Kidney (tissue), 14 donors: ENCODE measurements around the gene TMEM220. TPM values are rescaled to one million over a fixed set of nuclear protein-coding genes. Genes with fewer than 3 reads are reported as not detected.
"Not testable (repeated sequence)": the region's sequence is repeated elsewhere in the genome, so short reads cannot be mapped to it uniquely, and the experiment has no call there.

ENCODE experiments used
- DNase-seq, 5 donors: peaks; one replicate each; pipeline ENCODE4 v3.0.0-alpha.2; 2013 to 2020
- FAIRE-seq: peaks from 2 replicates; lab custom pipeline; 2012; peaks lifted over from hg19 to GRCh38; lab: Jason Lieb, UNC
- H3K27ac ChIP-seq, 2 donors: one replicate each; pipeline ENCODE4 v1.7.0; 2013; ENCODE audit warnings: low read depth in 2 of 2, low read length in 2 of 2, inconsistent platforms in 1 of 2
- H3K27me3 ChIP-seq: one replicate; pipeline ENCODE4 v1.7.1; 2013; ENCODE audit warnings: low read length, inconsistent platforms; ENCODE audit not compliant: control insufficient read depth, insufficient read depth
- H3K36me3 ChIP-seq, 3 donors: one replicate each; pipeline versions ENCODE4 v1.7.0 to v1.7.1; 2013; ENCODE audit warnings: low read length in 3 of 3, control low read depth in 1 of 3, inconsistent platforms in 1 of 3; ENCODE audit not compliant: insufficient read depth in 3 of 3, control insufficient read depth in 2 of 3
- H3K4me1 ChIP-seq, 3 donors: one replicate each; pipeline versions ENCODE4 v1.7.0 to v1.7.1; 2013; ENCODE audit warnings: low read length in 3 of 3, inconsistent platforms in 1 of 3, low read depth in 1 of 3; ENCODE audit not compliant: control insufficient read depth in 2 of 3, insufficient read depth in 2 of 3
- H3K4me3 ChIP-seq, 3 donors: one replicate each; pipeline versions ENCODE4 v1.7.0 to v1.8.1; 2013; ENCODE audit warnings: low read length in 3 of 3, control low read depth in 1 of 3, inconsistent platforms in 1 of 3
- H3K9ac ChIP-seq, 3 donors: one replicate each; pipeline versions ENCODE4 v1.7.0 to v1.7.1; 2013; ENCODE audit warnings: low read length in 3 of 3, control low read depth in 1 of 3, inconsistent platforms in 1 of 3
- H3K9me3 ChIP-seq, 3 donors: one replicate each; pipeline versions ENCODE4 v1.7.0 to v1.7.1; 2013; ENCODE audit warnings: low read length in 3 of 3, control low read depth in 1 of 3, inconsistent platforms in 1 of 3; ENCODE audit not compliant: control insufficient read depth in 2 of 3, insufficient read depth in 1 of 3
- CTCF ChIP-seq: IDR thresholded peaks from 3 replicates; pipeline ENCODE4 v1.5.1; 2012; ENCODE audit warnings: mild to moderate bottlenecking, moderate library complexity, borderline replicate concordance; ENCODE audit not compliant: insufficient read depth; ENCODE audit errors: extremely low read depth
- intact Hi-C: fragments of 100-400 bp; cut with DNase I; formaldehyde crosslinking; loops from one replicate; pipeline ENCODE4 v1.11.1; 2022
- polyA plus RNA-seq: library from polyadenylated mRNA; stranded (reverse); fragments of 350-450 nt; fragmentation: Illumina TruSeq; extraction: RNeasy Lipid Tissue Mini Kit (QIAGEN cat#74804); gene quantifications from one replicate; pipeline ENCODE4 v1.2.3, GENCODE V29; 2014; ENCODE audit warnings: low read depth, low replicate concordance; ENCODE audit not compliant: insufficient read depth
- total RNA-seq: library from RNA; stranded (reverse); fragmentation: NEBNext Ultra II Directional; extraction: Animal tissue kit (Norgen Biotek cat#: 25700); gene quantifications from one replicate; pipeline ENCODE4 v1.2.1, GENCODE V29; 2021
- donor health status: control.
- donor health status: control.
- donor health status: control.
- donor health status: control.
- donor health status: control.
- donor health status: DM: yes; HTN: yes; CAD: no.
- donor health status: Normal renal cell carcinoma (clear cell type).

TMEM220 gene
- total and polyA plus RNA-seq, 2 donors from 2014 or later = 13.3 to 16.4 TPM

- intact Hi-C loops = no loop called here
- Histone ChIP-seq H3K27ac (no peak overlapping the region), H3K9me3 (no peaks in the 10 kb centered on the region), H3K4me3 (no peak overlapping the region), H3K27me3 (no peaks in the 10 kb centered on the region), H3K36me3 (no peaks in the 10 kb centered on the region), H3K4me1 (no peaks in the 10 kb centered on the region), H3K9ac (no peak overlapping the region)
- FAIRE-seq = no peak
- no peak for TF ChIP-seq CTCF
- DNase-seq = no peak
These were observed 1.6 kb upstream of the TMEM220 start for GRCh38 chr17:10731408-10731879.

GRCh38 chr17:10730247-10730646 is 424 bp upstream of the TMEM220 start:
- H3K36me3 ChIP-seq, intact Hi-C loops, H3K27me3 ChIP-seq, FAIRE-seq, H3K9me3 ChIP-seq, H3K4me1 ChIP-seq, DNase-seq: not testable (repeated sequence)
- Histone ChIP-seq H3K4me3 (peak overlapping the region; percentile 51 to 73 (median 65)), H3K27ac (peak overlapping the region; percentile 95 to 96), H3K9ac (peak overlapping the region in 2 of 3 donors; percentile 48 to 62)

- no peaks in the 10 kb centered on the region for H3K27me3 ChIP-seq
- no peak overlapping the region for H3K9ac ChIP-seq
- H3K4me3 ChIP-seq = no peak overlapping the region
- no peak overlapping the region for H3K27ac ChIP-seq
- no peak for TF ChIP-seq CTCF
- no peak for DNase-seq
- FAIRE-seq = no peak
- H3K9me3 ChIP-seq = no peaks in the 10 kb centered on the region
- peaks cover 3 to 9% (median 3%) of the 10 kb centered on the region in 3 donors for H3K36me3 ChIP-seq
- no peaks in the 10 kb centered on the region for H3K4me1 ChIP-seq
- intact Hi-C loops = no loop called here
These were observed 1.4 kb downstream of the TMEM220 start for GRCh38 chr17:10728331-10728892.

GRCh38 chr17:10727192-10727591 is 2.6 kb downstream of the TMEM220 start:
- no peak for TF ChIP-seq CTCF
- H3K36me3 ChIP-seq = peaks cover 3 to 9% (median 8%) of the 10 kb centered on the region in 3 donors
- no peaks in the 10 kb centered on the region for H3K9me3 ChIP-seq

More at GRCh38 chr17:10727192-10727591, 2.6 kb downstream of the TMEM220 start:
- no peak overlapping the region for H3K4me3 ChIP-seq
- intact Hi-C loops = no loop called here
- FAIRE-seq (no peak), DNase-seq (no peak)
- H3K4me1 ChIP-seq = no peaks in the 10 kb centered on the region
- no peaks in the 10 kb centered on the region for H3K27me3 ChIP-seq
- no peak overlapping the region for H3K27ac ChIP-seq
- no peak overlapping the region for H3K9ac ChIP-seq
